ENCODE data around the gene TAPT1. TPM values are rescaled to one million over a fixed set of nuclear protein-coding genes. Genes with fewer than 3 reads are reported as not detected.
"Not testable (repeated sequence)": the region's sequence is repeated elsewhere in the genome, so short reads cannot be mapped to it uniquely, and the experiment has no call there.

TAPT1 gene
- total RNA-seq, 1 donor from 2014 or later: 39.5 TPM

DNA sequence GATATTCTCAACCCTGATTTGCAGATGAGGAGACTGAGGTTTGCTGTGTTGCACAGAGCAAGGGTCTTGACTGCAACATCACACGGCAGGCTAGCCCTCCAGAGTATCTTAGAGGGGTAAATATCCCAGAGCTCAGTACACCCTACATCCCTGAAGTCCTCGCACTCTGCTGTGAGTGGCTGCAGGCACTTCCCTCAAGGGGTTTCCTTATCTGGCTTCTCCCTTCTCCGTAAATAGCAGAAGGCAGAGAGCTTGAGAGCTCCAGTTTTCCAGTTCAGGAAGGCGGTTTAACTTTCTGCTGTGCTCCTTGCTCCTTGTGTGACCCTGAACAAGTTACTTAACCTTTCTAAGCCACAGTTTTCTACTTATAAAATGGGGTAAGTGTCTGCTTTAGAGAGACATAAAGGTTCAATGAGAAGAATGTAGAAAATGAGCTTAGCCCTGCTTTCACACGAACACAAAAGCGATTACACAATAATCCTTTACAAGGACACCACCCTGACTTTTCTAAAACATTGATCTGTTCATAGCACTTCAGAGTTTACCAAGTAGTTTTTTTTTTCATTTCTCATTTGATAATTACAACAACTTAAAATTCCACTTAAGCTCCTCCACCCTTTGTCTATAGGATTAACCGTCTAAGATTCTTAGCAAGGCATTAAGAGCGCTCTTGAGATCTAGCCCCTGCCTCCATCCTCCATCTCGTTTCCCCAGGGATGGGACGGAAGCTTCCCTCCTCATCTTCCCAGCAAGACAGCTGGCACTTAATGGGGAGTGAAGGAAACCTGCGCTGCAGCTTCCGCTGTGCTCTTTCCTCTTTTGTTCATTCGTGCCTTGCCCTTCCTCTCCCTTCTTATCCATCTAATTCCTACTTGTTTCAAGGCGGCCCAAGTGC lies 68.4 kb downstream of the TAPT1 start:
- no peak for DNase-seq
- intact Hi-C loops (cut with DNase I): no loop called here
- peak; percentile 62 for ATAC-seq (ENCODE audit: poor library complexity)

DNA sequence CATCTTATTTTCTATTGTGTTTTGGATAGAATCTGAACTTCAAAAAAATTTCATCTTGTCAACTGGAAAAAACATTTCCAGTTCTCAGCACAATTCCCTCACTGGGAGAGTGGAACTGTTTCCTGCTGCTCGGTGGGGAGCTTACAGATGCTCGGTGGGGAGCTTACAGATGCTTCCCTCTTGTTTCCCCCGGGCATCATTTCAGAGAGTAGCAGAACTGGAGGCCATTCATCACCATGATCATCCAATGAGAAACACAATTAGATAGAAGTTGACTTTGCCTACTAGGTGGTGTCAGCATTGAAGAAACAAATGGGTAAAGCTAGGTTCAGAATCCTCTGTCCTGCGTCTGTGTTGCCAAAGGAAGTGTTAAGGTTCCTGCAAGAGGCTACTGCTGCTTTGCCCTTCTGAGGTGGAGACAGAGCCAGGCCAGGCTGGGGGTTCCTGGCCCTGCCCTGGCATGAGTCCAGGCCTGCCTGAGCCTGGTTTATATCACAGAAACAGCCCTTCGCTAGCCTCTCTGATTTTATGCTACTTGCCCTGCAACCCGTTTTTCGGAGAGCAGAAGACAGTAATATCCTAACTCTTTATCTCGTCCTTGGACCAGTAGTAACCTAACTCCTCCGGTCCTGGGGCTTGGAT lies 70.6 kb downstream of the TAPT1 start:
- no peak for ATAC-seq (ENCODE audit: poor library complexity)
- no peak for DNase-seq

DNA sequence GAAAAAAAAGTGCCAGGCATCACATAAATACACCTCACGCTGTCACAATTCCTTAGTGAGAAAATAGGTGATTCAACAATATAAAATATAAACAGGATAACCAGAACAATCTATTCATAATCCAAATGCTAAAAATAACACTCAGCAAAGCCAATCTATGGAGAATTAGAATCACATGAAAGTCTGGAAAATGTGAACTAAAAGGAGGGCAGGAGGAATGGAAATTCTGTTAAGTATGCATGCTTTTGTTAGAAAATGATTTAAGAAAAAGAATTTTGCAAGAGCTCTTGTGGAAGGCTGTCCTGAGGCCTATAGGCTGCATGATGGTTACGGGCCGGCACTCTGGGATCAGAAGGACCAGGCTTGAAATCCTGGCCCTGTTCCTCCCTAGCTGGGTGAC lies 71.8 kb downstream of the TAPT1 start:
- intact Hi-C loops (cut with DNase I): no loop called here
- DNase-seq (no peak), ATAC-seq (ENCODE audit: poor library complexity) (no peak)

More for the DNA sequence above, 70.6 kb downstream of the TAPT1 start:
- intact Hi-C loops (cut with DNase I): no loop called here

DNA sequence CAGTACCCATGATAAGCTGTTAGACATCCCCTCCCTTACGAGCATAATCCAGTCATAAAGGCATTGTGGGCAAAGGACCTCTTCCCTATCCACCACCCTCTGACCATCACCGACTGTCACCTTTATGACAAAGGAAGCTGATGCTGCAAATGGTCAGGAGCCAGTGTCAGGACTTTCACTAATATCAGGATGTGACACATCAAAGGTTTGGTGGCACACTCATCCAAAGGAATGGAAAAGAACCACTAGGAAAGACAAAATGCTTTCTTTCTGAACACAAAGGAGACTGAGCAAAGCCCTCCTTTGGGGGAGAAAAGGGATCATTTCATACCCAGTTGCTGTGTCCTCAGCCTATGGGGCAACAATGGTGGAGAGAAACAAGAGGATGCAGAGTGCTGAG lies 75.6 kb downstream of the TAPT1 start:
- intact Hi-C loops (cut with DNase I): no loop called here
- ATAC-seq (ENCODE audit: poor library complexity) (no peak), DNase-seq (no peak)

DNA sequence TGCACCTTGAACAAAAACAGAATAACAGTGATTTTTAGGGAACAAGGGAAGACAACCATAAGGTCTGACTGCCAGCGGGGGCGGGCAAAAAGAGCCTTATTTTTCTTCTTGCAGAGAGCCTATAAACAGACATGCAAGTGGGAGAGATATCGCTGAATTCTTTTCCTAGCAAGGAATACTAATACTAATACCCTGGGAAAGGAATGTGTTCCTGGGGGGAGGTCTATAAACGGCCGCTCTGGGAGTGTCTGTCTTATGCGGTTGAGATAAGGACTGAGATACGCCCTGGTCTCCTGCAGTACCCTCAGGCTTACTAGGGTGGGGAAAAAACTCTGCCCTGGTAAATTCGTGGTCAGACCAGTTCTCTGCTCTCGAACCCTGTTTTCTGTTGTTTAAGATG lies 81.4 kb downstream of the TAPT1 start:
- intact Hi-C loops (cut with DNase I); DNase-seq; ATAC-seq (ENCODE audit: poor library complexity): not testable (repeated sequence)

DNA sequence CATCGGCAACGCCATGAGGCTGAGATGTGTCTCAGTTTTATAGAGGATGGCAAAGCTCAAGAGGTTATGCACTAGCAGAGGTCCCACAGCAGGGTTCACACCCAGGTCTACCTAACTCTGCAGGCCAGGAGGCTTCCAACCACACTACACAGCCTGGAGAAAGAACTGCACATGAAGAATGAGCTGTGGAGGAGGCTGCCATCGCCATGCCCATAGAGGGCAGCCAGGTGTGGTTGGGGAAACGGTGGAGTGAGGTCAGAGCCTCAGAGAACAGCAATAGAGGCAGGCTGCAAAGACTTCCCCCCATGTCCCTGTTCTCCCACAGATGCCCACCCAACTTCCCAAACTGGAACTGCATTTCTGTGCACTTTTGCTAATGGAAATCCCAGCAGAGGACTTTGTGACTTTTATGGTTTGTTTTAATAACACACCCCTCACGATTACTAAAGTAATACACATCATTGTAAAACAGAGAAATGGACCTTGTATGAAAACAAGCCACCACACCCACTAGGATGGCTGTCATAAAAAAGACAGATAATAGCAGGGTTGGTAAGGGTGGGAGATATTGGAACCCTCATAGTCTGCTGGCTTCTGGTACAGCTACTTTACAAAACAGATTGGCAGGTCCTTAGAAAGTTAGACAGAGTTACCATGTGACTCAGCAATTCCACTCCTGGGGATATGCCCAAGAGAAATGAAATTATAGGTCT lies 83.5 kb downstream of the TAPT1 start:
- DNase-seq (no peak), ATAC-seq (ENCODE audit: poor library complexity) (no peak)
- intact Hi-C loops (cut with DNase I): no loop called here

DNA sequence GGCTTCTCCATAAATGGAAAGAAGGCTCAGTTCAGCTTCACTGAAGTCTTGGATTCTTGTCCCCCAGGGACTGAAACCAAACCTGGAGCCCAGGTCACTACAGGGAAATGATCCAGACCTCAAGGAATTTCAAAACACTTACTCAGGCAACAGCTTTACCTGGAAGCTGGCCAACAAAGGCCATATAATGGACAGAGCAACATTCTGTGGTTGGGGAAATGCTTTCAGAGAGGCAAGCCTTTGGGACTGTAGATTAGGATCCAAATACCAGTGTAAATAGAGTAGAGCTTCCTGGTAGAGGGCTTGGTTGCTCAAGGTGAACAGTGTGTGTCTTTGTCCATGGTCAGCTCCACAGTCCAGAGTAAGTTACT lies 85.4 kb downstream of the TAPT1 start:
- no peak for DNase-seq
- peak; percentile 31 for ATAC-seq (ENCODE audit: poor library complexity)
- intact Hi-C loops (cut with DNase I): no loop called here

DNA sequence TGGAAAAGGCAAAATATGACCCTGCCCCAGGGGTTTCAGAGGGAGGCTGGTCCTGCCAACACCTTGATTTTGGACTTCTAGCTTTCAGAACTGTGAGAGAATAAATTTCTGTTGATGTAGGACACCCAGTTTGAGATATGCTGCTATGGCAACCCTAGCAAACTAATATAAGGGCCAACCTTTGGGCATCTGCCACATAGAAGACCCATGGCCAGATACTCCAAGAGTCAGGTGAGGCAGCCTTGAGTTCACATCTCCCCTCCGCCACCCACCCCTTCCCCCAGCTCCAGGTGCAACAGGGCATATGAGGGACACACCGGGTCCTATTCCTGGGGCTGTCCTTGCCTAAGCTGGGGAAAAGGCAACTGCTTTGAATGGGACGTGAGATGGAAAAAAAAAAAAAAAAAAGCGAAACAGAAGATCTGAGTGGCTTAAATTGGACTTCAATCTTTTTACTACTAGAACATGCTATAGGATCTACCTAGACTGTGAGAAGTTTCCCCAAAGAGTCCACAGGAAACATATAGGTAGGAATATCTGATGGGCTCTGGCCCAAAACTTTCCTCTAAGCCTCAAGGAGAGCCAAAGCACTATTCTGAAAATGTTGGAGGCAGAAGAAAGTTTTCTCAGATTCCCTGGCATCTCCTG lies 85.9 kb downstream of the TAPT1 start:
- intact Hi-C loops (cut with DNase I): no loop called here
- no peak for ATAC-seq (ENCODE audit: poor library complexity)
- DNase-seq: no peak

DNA sequence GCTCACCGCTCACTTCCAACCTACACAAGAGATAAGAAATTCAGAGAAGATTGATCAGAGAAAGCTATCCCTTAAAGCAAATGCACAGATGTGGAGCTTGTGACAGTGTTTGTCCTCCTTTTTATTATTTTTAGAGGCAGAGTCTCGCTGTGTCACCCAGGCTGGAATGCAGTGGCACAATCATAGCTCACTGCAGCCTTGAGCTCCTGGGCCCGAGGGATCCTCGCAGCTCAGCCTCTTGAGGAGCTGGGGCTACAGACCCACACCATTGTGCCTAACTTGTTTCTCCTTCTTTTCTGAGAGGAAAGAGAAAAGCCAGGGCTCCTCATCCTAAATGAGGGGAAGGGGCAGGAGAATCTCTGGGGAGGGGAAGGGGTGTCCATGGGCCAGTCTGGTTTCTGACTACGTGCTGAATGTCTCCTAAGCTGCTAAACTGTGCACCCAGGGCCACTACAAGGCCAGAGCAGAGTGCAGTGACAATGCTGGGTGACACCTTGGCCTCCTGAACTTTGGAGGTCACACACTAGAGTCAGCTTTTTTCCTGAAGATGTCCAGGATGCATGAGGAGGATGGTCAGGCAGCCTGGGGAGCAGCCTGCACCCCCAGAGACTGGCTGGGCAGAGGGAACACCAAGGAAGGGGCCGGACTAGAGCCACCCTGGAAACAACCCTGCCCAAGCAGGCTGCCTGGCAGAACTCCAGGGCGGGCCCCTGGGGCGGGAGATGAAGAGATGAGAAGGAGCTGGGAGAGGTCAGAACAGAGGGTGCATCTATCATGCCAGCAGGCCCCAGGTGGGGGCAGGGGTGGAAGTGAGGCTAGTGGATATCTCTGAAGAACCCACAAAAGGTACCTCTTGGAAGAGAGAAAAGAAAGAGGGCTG lies 87.0 kb downstream of the TAPT1 start:
- intact Hi-C loops (cut with DNase I): no loop called here
- no peak for ATAC-seq (ENCODE audit: poor library complexity)
- DNase-seq: no peak

DNA sequence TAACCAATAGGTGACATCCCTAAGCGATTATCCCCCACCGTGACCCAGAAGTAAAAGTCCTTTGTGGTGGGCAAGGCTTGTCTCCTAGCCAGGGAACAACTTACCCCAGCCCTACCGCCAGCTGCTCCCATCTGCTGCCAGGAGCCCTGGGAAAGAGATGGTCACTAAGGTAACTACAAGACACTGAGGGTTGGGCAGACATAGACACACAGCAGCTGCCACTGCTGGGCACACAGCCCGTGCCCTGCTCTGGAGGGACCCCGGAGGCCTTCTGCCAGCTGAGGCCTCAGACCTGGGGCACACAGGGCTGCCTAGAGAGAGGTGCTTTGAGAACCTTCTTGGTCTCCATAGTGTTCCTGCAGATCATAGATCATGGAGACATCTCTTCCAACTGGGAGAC lies 89.4 kb downstream of the TAPT1 start:
- intact Hi-C loops (cut with DNase I): no loop called here
- ATAC-seq (ENCODE audit: poor library complexity) (no peak), DNase-seq (no peak)

DNA sequence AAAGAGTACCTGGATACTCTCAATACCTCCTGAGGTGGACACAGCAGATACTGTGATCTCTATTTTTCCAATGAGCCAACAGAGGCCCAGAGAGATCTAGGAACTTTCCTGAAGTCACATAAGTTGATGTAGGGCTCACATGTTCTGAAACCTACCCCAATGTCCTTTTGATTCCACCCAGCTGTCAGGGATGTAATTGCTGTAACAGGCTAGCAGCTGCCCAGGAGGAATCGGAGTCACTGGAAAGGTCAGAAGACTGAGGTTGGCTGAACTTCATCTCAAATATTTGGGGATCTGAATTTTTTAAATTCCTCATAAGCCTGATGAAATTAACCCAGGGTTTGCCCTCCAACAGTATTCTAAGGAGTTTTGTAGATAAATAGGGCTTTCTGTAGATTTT lies 90.0 kb downstream of the TAPT1 start:
- intact Hi-C loops (cut with DNase I): no loop called here
- no peak for ATAC-seq (ENCODE audit: poor library complexity)
- DNase-seq: no peak

DNA sequence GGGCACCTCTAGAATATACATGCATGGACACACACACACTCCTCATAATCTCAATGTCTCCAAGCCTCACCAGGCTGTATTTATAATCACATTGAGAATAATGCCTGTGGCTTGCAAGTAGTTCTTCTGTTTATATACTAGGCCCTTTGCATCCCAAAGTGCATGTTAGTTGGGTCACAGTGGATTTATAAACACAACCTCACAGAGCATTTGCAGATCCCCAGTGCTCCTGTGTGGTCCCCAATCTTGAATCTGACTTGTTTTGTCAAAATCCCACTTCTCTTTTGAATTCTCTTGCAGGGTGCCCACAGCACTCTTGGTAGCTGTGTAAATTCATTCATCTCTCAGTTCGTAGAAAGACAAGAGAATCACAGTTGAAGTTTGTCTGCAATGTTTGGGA lies 92.9 kb downstream of the TAPT1 start:
- DNase-seq (no peak), ATAC-seq (ENCODE audit: poor library complexity) (no peak)
- intact Hi-C loops (cut with DNase I): no loop called here

DNA sequence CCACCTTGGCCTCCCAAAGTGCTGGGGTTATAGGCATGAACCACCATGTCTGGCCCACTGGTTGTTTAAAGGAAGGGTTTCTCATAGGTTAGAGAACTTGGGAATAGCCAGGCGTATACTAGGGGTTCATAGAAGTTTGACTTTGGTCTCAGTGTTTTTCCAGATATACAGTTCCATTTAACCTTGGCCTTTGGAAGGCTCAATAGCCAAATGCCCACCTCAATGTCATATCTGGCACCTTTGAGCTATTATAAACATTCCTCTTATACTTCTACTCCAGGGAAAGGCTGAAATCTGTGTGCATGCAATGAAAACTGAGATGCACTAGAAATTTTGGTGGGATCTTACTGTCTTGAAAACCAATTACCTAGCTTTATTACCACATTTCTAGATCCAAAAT lies 95.0 kb downstream of the TAPT1 start:
- DNase-seq (no peak), ATAC-seq (ENCODE audit: poor library complexity) (no peak)
- intact Hi-C loops (cut with DNase I): no loop called here

DNA sequence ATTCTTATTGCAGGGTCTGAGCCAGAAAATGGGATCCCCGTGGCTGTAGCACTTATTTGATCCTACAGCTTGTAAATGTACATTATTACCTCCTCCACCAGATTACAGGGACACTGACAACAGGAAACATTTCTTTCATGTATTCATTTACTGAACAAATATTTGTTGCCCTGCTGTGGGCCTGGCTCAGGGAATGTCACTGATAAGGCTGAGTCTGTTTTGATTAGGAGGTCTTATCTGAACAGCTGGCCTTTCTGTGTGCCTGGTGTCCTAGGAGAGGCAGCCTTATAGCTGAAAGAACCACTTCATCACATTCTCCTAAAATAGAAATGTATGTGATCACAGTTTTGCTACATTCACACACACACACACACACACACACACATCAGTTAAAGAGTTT lies 96.9 kb downstream of the TAPT1 start:
- ATAC-seq (ENCODE audit: poor library complexity): peak; percentile 83
- intact Hi-C loops (cut with DNase I): no loop called here

DNA sequence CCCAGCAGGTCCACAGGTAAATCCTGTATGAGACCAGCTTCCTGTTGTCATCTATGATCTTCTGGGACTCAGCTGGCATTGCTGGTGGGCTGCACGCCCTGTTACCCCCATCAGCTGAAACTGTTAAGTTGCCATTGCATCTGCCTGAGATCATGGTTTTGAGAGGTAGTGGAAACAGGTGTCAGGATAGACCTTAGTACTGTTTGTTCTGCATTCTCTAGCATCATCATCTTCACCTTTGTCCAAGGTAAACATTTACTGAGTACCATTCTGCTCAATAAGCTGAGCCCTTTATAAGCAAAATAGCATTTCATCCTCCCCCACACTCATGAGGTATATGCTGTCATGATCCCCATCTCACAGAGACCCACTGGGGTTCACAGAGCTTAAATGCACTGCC lies 99.6 kb downstream of the TAPT1 start:
- ATAC-seq (ENCODE audit: poor library complexity): no peak
- intact Hi-C loops (cut with DNase I): no loop called here
- DNase-seq: no peak

More for the DNA sequence above, 96.9 kb downstream of the TAPT1 start:
- no peak for DNase-seq

DNA sequence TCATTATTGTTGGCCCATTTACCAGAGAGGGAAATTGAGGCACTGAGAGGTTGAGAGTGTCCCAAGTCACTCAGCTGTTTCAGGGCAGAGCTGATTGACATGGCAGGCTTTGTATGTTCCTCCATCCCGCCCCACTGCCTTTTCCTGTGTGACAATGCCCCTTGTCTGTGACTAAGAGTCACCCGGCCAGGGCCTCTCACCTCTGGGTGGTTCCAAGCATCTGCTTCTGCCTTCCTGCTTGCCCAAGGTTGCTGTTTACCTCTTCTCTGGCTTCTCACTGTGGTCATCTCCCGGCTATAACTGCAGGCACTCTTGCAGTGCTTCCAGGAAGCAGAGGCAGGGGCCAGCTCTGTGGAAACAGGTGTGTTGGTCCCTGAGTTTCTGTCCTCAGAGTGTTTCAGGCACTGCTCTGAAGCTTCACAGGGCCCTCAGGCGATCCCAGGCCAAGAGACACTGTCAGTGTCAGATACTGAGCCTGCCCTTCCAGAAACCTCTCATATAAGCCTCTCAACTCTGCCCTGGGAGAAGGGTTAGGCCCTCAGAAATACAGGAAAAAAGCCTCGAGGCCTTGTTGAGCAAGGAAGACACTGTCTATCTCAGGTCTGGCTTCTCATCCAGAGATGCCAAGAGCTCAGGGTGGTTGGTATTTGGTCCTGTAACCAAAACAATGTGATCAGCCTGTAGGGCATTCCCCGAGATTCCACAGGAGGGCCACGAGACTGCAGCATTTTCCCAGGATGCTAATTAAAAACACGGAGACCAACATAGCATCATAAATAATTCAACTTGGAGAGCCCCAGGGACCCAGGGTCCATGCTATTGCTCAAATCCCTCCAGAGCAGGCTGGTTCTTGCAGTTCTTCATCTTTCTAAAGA lies 100.5 kb downstream of the TAPT1 start:
- peak; percentile 34 for ATAC-seq (ENCODE audit: poor library complexity)
- intact Hi-C loops (cut with DNase I): no loop called here
- no peak for DNase-seq

DNA sequence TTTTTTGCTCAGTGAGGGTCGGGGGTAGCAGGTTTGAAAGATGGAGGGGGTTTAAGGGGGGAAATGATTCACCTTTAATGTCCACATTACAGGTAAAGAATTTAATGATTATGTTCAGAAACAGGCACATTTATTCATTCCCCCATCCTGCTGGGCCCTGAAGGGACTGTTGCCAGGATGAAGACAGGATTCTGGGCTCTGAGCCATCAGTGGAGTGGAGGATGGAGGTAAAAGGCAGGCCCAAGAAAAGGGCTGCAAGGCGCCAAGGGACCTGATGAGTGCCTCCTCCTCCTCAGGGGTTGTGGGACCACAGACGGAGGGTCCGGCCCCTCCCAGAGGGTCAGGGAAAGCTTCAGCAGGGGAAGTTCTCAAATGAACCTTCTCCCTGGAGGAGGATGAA lies 102.0 kb downstream of the TAPT1 start:
- DNase-seq (no peak), ATAC-seq (ENCODE audit: poor library complexity) (peak; percentile 50)
- intact Hi-C loops (cut with DNase I): no loop called here
